WTC11 (cell line): Measurements from ENCODE around the gene DAB1. TPM values are rescaled to one million over a fixed set of nuclear protein-coding genes. Genes with fewer than 3 reads are reported as not detected.

Experiments used
- ATAC-seq: fragments of 200-7000 bp; cut with Tn5 transposase; 2 replicates; pipeline ENCODE4 v1.10.0; 2021; ENCODE audit warnings: mild to moderate bottlenecking, moderate library complexity
- CTCF ChIA-PET: fragments of 300-600 bp; sonication (Branson Sonifier 250); formaldehyde crosslinking; loops from one replicate; lab custom pipeline; 2021; ENCODE audit warnings: antibody characterized with exemption; lab: Charles Lee
- POLR2A ChIA-PET: fragments of 350-600 bp; sonication (Branson Sonifier 250); formaldehyde crosslinking; loops from one replicate; lab custom pipeline; 2021; ENCODE audit warnings: antibody characterized with exemption; lab: Charles Lee
- DNase-seq: peaks from one replicate; pipeline ENCODE4 v3.0.0; 2021; ENCODE audit warnings: low spot score
- H3K27ac Mint-ChIP-seq: 2 replicates; pipeline ENCODE4 v1.8.0; 2021; ENCODE audit warnings: mixed read lengths
- H3K27me3 Mint-ChIP-seq: 2 replicates; pipeline ENCODE4 v1.8.0; 2021; ENCODE audit warnings: low read depth, mild to moderate bottlenecking, moderate library complexity, mixed read lengths
- H3K36me3 Mint-ChIP-seq: 2 replicates; pipeline ENCODE4 v1.8.0; 2021; ENCODE audit warnings: mixed read lengths
- H3K4me1 Mint-ChIP-seq: 2 replicates; pipeline ENCODE4 v1.8.0; 2022; ENCODE audit warnings: mixed read lengths
- H3K4me3 Mint-ChIP-seq: 2 replicates; pipeline ENCODE4 v1.8.0; 2021; ENCODE audit warnings: mild to moderate bottlenecking, moderate library complexity, mixed read lengths
- H3K9me3 Mint-ChIP-seq: 2 replicates; pipeline ENCODE4 v1.8.0; 2021; ENCODE audit warnings: mixed read lengths
- AFF4 ChIP-seq: sonication (generic); formaldehyde crosslinking; IDR thresholded peaks from 2 replicates; pipeline ENCODE4 v1.8.1; 2023; ENCODE audit warnings: mild to moderate bottlenecking, missing genetic modification reagents, borderline replicate concordance
- FOXK1 ChIP-seq: sonication (generic); formaldehyde crosslinking; IDR thresholded peaks from 2 replicates; pipeline ENCODE4 v1.8.0; 2022; ENCODE audit warnings: mild to moderate bottlenecking, moderate library complexity, missing genetic modification reagents
- GABPB1 ChIP-seq: sonication (generic); formaldehyde crosslinking; IDR thresholded peaks from 2 replicates; pipeline ENCODE4 v1.8.1; 2023; ENCODE audit warnings: mild to moderate bottlenecking, missing genetic modification reagents
- JUN ChIP-seq: sonication (generic); formaldehyde crosslinking; IDR thresholded peaks from 2 replicates; pipeline ENCODE4 v1.8.0; 2023; ENCODE audit warnings: mild to moderate bottlenecking, missing genetic modification reagents
- MXD4 ChIP-seq: fragments of 250-450 bp; sonication (Bioruptor Pico); IDR thresholded peaks from 2 replicates; pipeline ENCODE4 v1.8.0; 2021; ENCODE audit warnings: mild to moderate bottlenecking, moderate library complexity, borderline replicate concordance
- NR3C1 ChIP-seq: sonication (generic); formaldehyde crosslinking; conservative IDR thresholded peaks from 2 replicates; pipeline ENCODE4 v1.8.1; 2023; ENCODE audit warnings: low read depth, mild to moderate bottlenecking, missing genetic modification reagents
- SMAD4 ChIP-seq: sonication (generic); formaldehyde crosslinking; IDR thresholded peaks from 2 replicates; pipeline ENCODE4 v1.8.0; 2022; ENCODE audit warnings: mild to moderate bottlenecking, missing genetic modification reagents
- TEAD1 ChIP-seq: sonication (generic); formaldehyde crosslinking; IDR thresholded peaks from 2 replicates; pipeline ENCODE4 v1.8.0; 2022; ENCODE audit warnings: mild to moderate bottlenecking, missing genetic modification reagents
- TP53 ChIP-seq: sonication (generic); formaldehyde crosslinking; IDR thresholded peaks from 2 replicates; pipeline ENCODE4 v1.8.1; 2023; ENCODE audit warnings: mild to moderate bottlenecking, missing genetic modification reagents
- USF1 ChIP-seq: sonication (generic); formaldehyde crosslinking; IDR thresholded peaks from 2 replicates; pipeline ENCODE4 v1.8.0; 2022; ENCODE audit warnings: mild to moderate bottlenecking, missing genetic modification reagents
- ZBTB21 ChIP-seq: sonication (generic); formaldehyde crosslinking; IDR thresholded peaks from 2 replicates; pipeline ENCODE4 v1.8.1; 2023; ENCODE audit warnings: mild to moderate bottlenecking, missing genetic modification reagents, borderline replicate concordance
- ZNF219 ChIP-seq: sonication (generic); formaldehyde crosslinking; IDR thresholded peaks from 2 replicates; pipeline ENCODE4 v1.8.0; 2023; ENCODE audit warnings: missing genetic modification reagents, mild to moderate bottlenecking, borderline replicate concordance
- ZNF232 ChIP-seq: sonication (generic); formaldehyde crosslinking; IDR thresholded peaks from 2 replicates; pipeline ENCODE4 v1.8.0; 2022; ENCODE audit warnings: mild to moderate bottlenecking, missing genetic modification reagents
- ZNF263 ChIP-seq: sonication (generic); formaldehyde crosslinking; IDR thresholded peaks from 2 replicates; pipeline ENCODE4 v1.8.1; 2022; ENCODE audit warnings: low read depth, mild to moderate bottlenecking, moderate library complexity, missing genetic modification reagents
- ZNF396 ChIP-seq: fragments of 250-450 bp; sonication (Bioruptor Pico); IDR thresholded peaks from 2 replicates; pipeline ENCODE4 v1.8.0; 2021; ENCODE audit warnings: mild to moderate bottlenecking, moderate library complexity, borderline replicate concordance
- total RNA-seq: library from RNA; stranded (reverse); gene quantifications from 3 replicates; pipeline ENCODE4 v1.2.3, GENCODE V29; 2021
- TF ChIP-seq, protein P1 (sequence below): sonication (generic); formaldehyde crosslinking; IDR thresholded peaks from 2 replicates; pipeline ENCODE4 v1.8.1; 2022; ENCODE audit warnings: mild to moderate bottlenecking, moderate library complexity, missing genetic modification reagents
- TF ChIP-seq, protein P2 (sequence below): sonication (generic); formaldehyde crosslinking; IDR thresholded peaks from 2 replicates; pipeline ENCODE4 v1.8.0; 2022; ENCODE audit warnings: mild to moderate bottlenecking, missing genetic modification reagents
- TF ChIP-seq, protein P3 (sequence below): sonication (generic); formaldehyde crosslinking; IDR thresholded peaks from 2 replicates; pipeline ENCODE4 v1.8.1; 2023; ENCODE audit warnings: mild to moderate bottlenecking, missing genetic modification reagents
- TF ChIP-seq, protein P4 (sequence below): sonication (generic); formaldehyde crosslinking; IDR thresholded peaks from 2 replicates; pipeline ENCODE4 v1.8.0; 2022; ENCODE audit warnings: mild to moderate bottlenecking, missing genetic modification reagents
- TF ChIP-seq, protein P5 (sequence below): sonication (generic); formaldehyde crosslinking; IDR thresholded peaks from 2 replicates; pipeline ENCODE4 v1.8.0; 2023; ENCODE audit warnings: missing genetic modification reagents, mild to moderate bottlenecking, borderline replicate concordance

Gene DAB1
- total RNA-seq, 1 experiment from 2014 or later, result 10.7 TPM

DNA sequence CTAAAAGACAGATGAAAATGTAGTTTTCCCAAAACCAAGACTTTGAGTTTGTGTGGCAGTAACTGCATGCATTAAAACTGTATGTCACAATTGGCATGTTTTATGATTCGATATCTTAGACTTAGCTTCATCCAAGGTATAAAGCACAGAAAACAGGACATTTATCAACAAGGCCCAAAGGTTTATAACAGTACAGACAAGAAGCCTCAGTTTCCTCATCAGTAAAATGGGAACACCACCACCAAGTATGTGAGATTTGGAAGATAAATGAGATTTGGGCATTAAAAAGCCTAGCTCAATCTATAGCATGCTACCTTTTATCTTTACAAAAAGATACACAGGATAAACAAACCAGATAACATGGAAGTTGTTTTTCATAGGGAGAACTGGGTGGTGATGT lies 128.5 kb downstream of the DAB1 start (continued):
- no peak for TF ChIP-seq TP53 (CRISPR knock-in tag)

- POLR2A ChIA-PET, result no interaction called here
- no peaks in the 10 kb centered on the region for H3K27me3 Mint-ChIP-seq
- no peak for ATAC-seq
- H3K27ac Mint-ChIP-seq, result no peak overlapping the region
- H3K4me3 Mint-ChIP-seq, result no peak overlapping the region
- no peaks in the 10 kb centered on the region for H3K36me3 Mint-ChIP-seq
- CTCF ChIA-PET, result interaction anchor here (1.4 kb wide), 1 partner anchor 15 kb away, joined by 3 read pairs; no protein-coding TSS in a partner anchor
- TF ChIP-seq, protein P1, sequence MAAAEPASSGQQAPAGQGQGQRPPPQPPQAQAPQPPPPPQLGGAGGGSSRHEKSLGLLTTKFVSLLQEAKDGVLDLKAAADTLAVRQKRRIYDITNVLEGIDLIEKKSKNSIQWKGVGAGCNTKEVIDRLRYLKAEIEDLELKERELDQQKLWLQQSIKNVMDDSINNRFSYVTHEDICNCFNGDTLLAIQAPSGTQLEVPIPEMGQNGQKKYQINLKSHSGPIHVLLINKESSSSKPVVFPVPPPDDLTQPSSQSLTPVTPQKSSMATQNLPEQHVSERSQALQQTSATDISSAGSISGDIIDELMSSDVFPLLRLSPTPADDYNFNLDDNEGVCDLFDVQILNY (CRISPR knock-in tag), result no peak
- TF ChIP-seq AFF4 (CRISPR knock-in tag) (no peak), ZNF219 (no peak), ZNF396 (no peak), JUN (no peak)
- TF ChIP-seq, protein P2, sequence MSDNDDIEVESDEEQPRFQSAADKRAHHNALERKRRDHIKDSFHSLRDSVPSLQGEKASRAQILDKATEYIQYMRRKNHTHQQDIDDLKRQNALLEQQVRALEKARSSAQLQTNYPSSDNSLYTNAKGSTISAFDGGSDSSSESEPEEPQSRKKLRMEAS (CRISPR knock-in tag), result no peak
- no peak for DNase-seq
- H3K4me1 Mint-ChIP-seq, result no peaks in the 10 kb centered on the region
- no peaks in the 10 kb centered on the region for H3K9me3 Mint-ChIP-seq
Measured at GRCh38 chr1:57294177-57294576, 129.7 kb downstream of the DAB1 start.

- Mint-ChIP-seq H3K27ac (no peak overlapping the region), H3K9me3 (no peaks in the 10 kb centered on the region), H3K4me3 (no peak overlapping the region), H3K4me1 (no peaks in the 10 kb centered on the region), H3K36me3 (no peaks in the 10 kb centered on the region), H3K27me3 (no peaks in the 10 kb centered on the region)
- no peak for DNase-seq
- ChIA-PET CTCF (interaction anchor here (1.4 kb wide), 1 partner anchor 16 kb away, joined by 3 read pairs; no protein-coding TSS in a partner anchor), POLR2A (no interaction called here)
- no peak for ATAC-seq
- TF ChIP-seq, protein P3, sequence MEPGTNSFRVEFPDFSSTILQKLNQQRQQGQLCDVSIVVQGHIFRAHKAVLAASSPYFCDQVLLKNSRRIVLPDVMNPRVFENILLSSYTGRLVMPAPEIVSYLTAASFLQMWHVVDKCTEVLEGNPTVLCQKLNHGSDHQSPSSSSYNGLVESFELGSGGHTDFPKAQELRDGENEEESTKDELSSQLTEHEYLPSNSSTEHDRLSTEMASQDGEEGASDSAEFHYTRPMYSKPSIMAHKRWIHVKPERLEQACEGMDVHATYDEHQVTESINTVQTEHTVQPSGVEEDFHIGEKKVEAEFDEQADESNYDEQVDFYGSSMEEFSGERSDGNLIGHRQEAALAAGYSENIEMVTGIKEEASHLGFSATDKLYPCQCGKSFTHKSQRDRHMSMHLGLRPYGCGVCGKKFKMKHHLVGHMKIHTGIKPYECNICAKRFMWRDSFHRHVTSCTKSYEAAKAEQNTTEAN, result no peak
- no peak for TF ChIP-seq GABPB1
- TF ChIP-seq USF1 (CRISPR knock-in tag), result no peak
- TF ChIP-seq FOXK1, result no peak
- no peak for TF ChIP-seq SMAD4 (CRISPR knock-in tag)
- no peak for TF ChIP-seq ZNF263
- no peak for TF ChIP-seq MXD4 (CRISPR knock-in tag)
- no peak for TF ChIP-seq NR3C1
Measured at GRCh38 chr1:57293214-57293613, 130.6 kb downstream of the DAB1 start.

DNA sequence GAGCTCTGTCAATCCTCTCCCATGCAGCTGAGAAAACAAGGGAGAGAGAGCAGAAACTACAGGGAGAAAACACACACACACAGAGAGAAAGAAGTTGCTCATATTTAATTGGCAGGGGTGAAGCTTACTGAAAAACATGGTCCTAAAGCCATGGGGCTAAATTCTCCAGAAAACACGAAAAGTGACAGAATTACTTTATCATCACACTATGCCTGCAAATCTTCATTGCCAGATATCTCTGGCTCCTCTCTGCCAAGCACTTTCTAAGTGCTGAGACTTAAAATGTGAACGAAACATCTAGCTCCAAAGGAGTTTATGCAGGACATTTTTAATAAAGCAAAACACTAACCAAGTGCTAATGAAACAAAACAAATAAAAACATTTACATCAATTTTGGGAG lies 134.1 kb downstream of the DAB1 start:
- no peak overlapping the region for H3K4me3 Mint-ChIP-seq
- H3K4me1 Mint-ChIP-seq, result no peaks in the 10 kb centered on the region
- no peaks in the 10 kb centered on the region for H3K27me3 Mint-ChIP-seq
- H3K36me3 Mint-ChIP-seq, result no peaks in the 10 kb centered on the region
- DNase-seq, result no peak
- POLR2A ChIA-PET, result interaction anchor here (0.5 kb wide), 1 partner anchor 198 kb away, joined by 6 read pairs; no protein-coding TSS in a partner anchor
- no peak overlapping the region for H3K27ac Mint-ChIP-seq
- no peaks in the 10 kb centered on the region for H3K9me3 Mint-ChIP-seq
- no peak for ATAC-seq
- CTCF ChIA-PET, result no interaction called here
- TF ChIP-seq ZBTB21 (CRISPR knock-in tag) (no peak), ZNF232 (CRISPR knock-in tag) (no peak), TEAD1 (CRISPR knock-in tag) (no peak)
- TF ChIP-seq, protein P4, sequence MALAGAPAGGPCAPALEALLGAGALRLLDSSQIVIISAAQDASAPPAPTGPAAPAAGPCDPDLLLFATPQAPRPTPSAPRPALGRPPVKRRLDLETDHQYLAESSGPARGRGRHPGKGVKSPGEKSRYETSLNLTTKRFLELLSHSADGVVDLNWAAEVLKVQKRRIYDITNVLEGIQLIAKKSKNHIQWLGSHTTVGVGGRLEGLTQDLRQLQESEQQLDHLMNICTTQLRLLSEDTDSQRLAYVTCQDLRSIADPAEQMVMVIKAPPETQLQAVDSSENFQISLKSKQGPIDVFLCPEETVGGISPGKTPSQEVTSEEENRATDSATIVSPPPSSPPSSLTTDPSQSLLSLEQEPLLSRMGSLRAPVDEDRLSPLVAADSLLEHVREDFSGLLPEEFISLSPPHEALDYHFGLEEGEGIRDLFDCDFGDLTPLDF, result no peak
- TF ChIP-seq, protein P5, sequence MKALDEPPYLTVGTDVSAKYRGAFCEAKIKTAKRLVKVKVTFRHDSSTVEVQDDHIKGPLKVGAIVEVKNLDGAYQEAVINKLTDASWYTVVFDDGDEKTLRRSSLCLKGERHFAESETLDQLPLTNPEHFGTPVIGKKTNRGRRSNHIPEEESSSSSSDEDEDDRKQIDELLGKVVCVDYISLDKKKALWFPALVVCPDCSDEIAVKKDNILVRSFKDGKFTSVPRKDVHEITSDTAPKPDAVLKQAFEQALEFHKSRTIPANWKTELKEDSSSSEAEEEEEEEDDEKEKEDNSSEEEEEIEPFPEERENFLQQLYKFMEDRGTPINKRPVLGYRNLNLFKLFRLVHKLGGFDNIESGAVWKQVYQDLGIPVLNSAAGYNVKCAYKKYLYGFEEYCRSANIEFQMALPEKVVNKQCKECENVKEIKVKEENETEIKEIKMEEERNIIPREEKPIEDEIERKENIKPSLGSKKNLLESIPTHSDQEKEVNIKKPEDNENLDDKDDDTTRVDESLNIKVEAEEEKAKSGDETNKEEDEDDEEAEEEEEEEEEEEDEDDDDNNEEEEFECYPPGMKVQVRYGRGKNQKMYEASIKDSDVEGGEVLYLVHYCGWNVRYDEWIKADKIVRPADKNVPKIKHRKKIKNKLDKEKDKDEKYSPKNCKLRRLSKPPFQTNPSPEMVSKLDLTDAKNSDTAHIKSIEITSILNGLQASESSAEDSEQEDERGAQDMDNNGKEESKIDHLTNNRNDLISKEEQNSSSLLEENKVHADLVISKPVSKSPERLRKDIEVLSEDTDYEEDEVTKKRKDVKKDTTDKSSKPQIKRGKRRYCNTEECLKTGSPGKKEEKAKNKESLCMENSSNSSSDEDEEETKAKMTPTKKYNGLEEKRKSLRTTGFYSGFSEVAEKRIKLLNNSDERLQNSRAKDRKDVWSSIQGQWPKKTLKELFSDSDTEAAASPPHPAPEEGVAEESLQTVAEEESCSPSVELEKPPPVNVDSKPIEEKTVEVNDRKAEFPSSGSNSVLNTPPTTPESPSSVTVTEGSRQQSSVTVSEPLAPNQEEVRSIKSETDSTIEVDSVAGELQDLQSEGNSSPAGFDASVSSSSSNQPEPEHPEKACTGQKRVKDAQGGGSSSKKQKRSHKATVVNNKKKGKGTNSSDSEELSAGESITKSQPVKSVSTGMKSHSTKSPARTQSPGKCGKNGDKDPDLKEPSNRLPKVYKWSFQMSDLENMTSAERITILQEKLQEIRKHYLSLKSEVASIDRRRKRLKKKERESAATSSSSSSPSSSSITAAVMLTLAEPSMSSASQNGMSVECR (CRISPR knock-in tag), result no peak
